IMR-90 (cell line): ENCODE results near the gene RAB3C. TPM values are rescaled to one million over a fixed set of nuclear protein-coding genes. Genes with fewer than 3 reads are reported as not detected.

ENCODE experiments used
- ATAC-seq: fragments of 200-7000 bp; cut with Tn5 transposase; 2 replicates; pipeline ENCODE4 v1.9.1; 2020; ENCODE audit warnings: low read depth, mild to moderate bottlenecking, moderate library complexity
- BruUV-seq: library from RNA; stranded (reverse); fragments of 400-500 nt; replicated peaks from 2 replicates; lab custom pipeline; 2021; lab: Mats Ljungman, UMichigan
- CTCF ChIA-PET: fragments of 300-600 bp; formaldehyde crosslinking; extraction: SDS; loops from one replicate; lab custom pipeline; 2021; ENCODE audit warnings: antibody characterized with exemption; lab: Yijun Ruan, JAX
- POLR2A ChIA-PET: fragments of 300-600 bp; sonication (Branson Sonifier 250); formaldehyde crosslinking; loops from one replicate; lab custom pipeline; 2022; ENCODE audit warnings: antibody characterized with exemption; ENCODE audit not compliant: unreplicated experiment; lab: Charles Lee
- DNase-seq: peaks from one replicate; pipeline ENCODE4 v3.0.0; 2013
- H2AFZ ChIP-seq: replicated peaks from 2 replicates; pipeline ENCODE3; 2013; ENCODE audit warnings: low read length, mild to moderate bottlenecking; ENCODE audit not compliant: poor library complexity
- H2AK5ac ChIP-seq: 2 replicates; pipeline ENCODE4 v1.6.1; 2013; ENCODE audit warnings: low read depth, low read length, inconsistent platforms
- H2AK9ac ChIP-seq: replicated peaks from 2 replicates; pipeline ENCODE3; 2013; ENCODE audit warnings: mild to moderate bottlenecking, low read depth, low read length, moderate library complexity; ENCODE audit not compliant: poor library complexity
- H2BK120ac ChIP-seq: 2 replicates; pipeline ENCODE4 v1.6.1; 2013; ENCODE audit warnings: low read depth, low read length, inconsistent platforms
- H2BK15ac ChIP-seq: 3 replicates; pipeline ENCODE4 v1.6.1; 2013; ENCODE audit warnings: low read depth, low read length, inconsistent platforms
- H2BK20ac ChIP-seq: 2 replicates; pipeline ENCODE4 v1.6.1; 2013; ENCODE audit warnings: low read depth, mild to moderate bottlenecking, inconsistent platforms, low read length, moderate library complexity
- H2BK5ac ChIP-seq: 2 replicates; pipeline ENCODE4 v1.6.1; 2013; ENCODE audit warnings: mild to moderate bottlenecking, low read depth, low read length, inconsistent platforms; ENCODE audit not compliant: poor library complexity, severe bottlenecking
- H3K14ac ChIP-seq: replicated peaks from 2 replicates; pipeline ENCODE4 v1.6.1; 2013; ENCODE audit warnings: low read depth, low read length, inconsistent platforms
- H3K18ac ChIP-seq: 2 replicates; pipeline ENCODE4 v1.6.1; 2013; ENCODE audit warnings: low read depth, low read length, control low read depth
- H3K23ac ChIP-seq: 2 replicates; pipeline ENCODE4 v1.6.1; 2013; ENCODE audit warnings: low read depth, low read length, inconsistent platforms
- H3K27ac ChIP-seq: 2 replicates; pipeline ENCODE4 v1.5.1; 2013; ENCODE audit warnings: mild to moderate bottlenecking, control low read depth, low read length; ENCODE audit not compliant: insufficient read depth
- H3K27me3 ChIP-seq: 2 replicates; pipeline ENCODE4 v1.6.1; 2013; ENCODE audit warnings: low read length; ENCODE audit not compliant: control insufficient read depth, insufficient read depth
- H3K36me3 ChIP-seq: 2 replicates; pipeline ENCODE4 v1.6.1; 2013; ENCODE audit warnings: low read length, mixed read lengths; ENCODE audit not compliant: control insufficient read depth, insufficient read depth
- H3K4ac ChIP-seq: 2 replicates; pipeline ENCODE4 v1.6.1; 2013; ENCODE audit warnings: low read depth, low read length, inconsistent platforms
- H3K4me1 ChIP-seq: 2 replicates; pipeline ENCODE4 v1.6.1; 2013; ENCODE audit warnings: low read length, mixed read lengths; ENCODE audit not compliant: control insufficient read depth, insufficient read depth
- H3K4me2 ChIP-seq: 2 replicates; pipeline ENCODE4 v1.6.1; 2013; ENCODE audit warnings: low read depth, mild to moderate bottlenecking, control low read depth, low read length, moderate library complexity
- H3K4me3 ChIP-seq: 2 replicates; pipeline ENCODE4 v1.5.1; 2013; ENCODE audit warnings: low read depth, mild to moderate bottlenecking, control low read depth, low read length, moderate library complexity; ENCODE audit not compliant: insufficient read depth
- H3K56ac ChIP-seq: 2 replicates; pipeline ENCODE4 v1.6.1; 2013; ENCODE audit warnings: low read length, inconsistent platforms; ENCODE audit not compliant: insufficient read depth; ENCODE audit errors: extremely low read depth
- H3K79me1 ChIP-seq, 2 experiments: 2 replicates each; pipeline ENCODE4 v1.6.1; 2013; ENCODE audit warnings: low read length in 2 of 2, inconsistent platforms in 1 of 2, low read depth in 1 of 2
- H3K9ac ChIP-seq: 2 replicates; pipeline ENCODE4 v1.6.1; 2013; ENCODE audit warnings: low read depth, low read length, control low read depth
- H3K9me1 ChIP-seq: 2 replicates; pipeline ENCODE4 v1.6.1; 2013; ENCODE audit warnings: low read length, inconsistent platforms; ENCODE audit not compliant: insufficient read depth
- H3K9me3 ChIP-seq: 2 replicates; pipeline ENCODE4 v1.6.1; 2013; ENCODE audit warnings: low read length; ENCODE audit not compliant: control insufficient read depth, insufficient read depth
- H4K20me1 ChIP-seq: 2 replicates; pipeline ENCODE4 v1.6.1; 2013; ENCODE audit warnings: low read length, inconsistent platforms; ENCODE audit not compliant: insufficient read depth
- H4K5ac ChIP-seq: 2 replicates; pipeline ENCODE4 v1.6.1; 2013; ENCODE audit warnings: mild to moderate bottlenecking, low read depth, low read length, control low read depth
- H4K8ac ChIP-seq, 2 experiments: 2 replicates each; pipeline ENCODE4 v1.6.1; 2013; ENCODE audit warnings: low read depth in 2 of 2, low read length in 2 of 2, control low read depth in 1 of 2, inconsistent platforms in 1 of 2
- H4K91ac ChIP-seq: 2 replicates; pipeline ENCODE4 v1.6.1; 2013; ENCODE audit warnings: low read depth, low read length, inconsistent platforms; ENCODE audit not compliant: insufficient read depth
- CEBPB ChIP-seq: IDR thresholded peaks from 2 replicates; pipeline ENCODE4 v1.6.1; 2012; ENCODE audit warnings: low read depth, low read length, improper control_type of control experiment
- CHD1 ChIP-seq: IDR thresholded peaks from 2 replicates; pipeline ENCODE4 v1.6.1; 2012; ENCODE audit warnings: low read depth, low read length, improper control_type of control experiment
- MAFK ChIP-seq: IDR thresholded peaks from 2 replicates; pipeline ENCODE4 v1.6.1; 2012; ENCODE audit warnings: low read depth, low read length, improper control_type of control experiment
- MAZ ChIP-seq: IDR thresholded peaks from 2 replicates; pipeline ENCODE4 v1.6.1; 2012; ENCODE audit warnings: low read depth, mild to moderate bottlenecking, low read length, improper control_type of control experiment, moderate library complexity, borderline replicate concordance
- NFE2L2 ChIP-seq: fragments of 150-350 bp; IDR thresholded peaks from 2 replicates; pipeline ENCODE4 v1.6.1; 2016; ENCODE audit warnings: low read depth, mild to moderate bottlenecking, low read length
- RFX5 ChIP-seq: IDR thresholded peaks from 2 replicates; pipeline ENCODE4 v1.8.0; 2012; ENCODE audit warnings: low read depth, mild to moderate bottlenecking, low read length, moderate library complexity
- WGBS, 2 experiments: methylation state at CpG; one replicate each; pipeline versions ENCODE4 v1.1.5 to v1.1.7; 2013; ENCODE audit warnings: missing lambda C conversion rate in 2 of 2; ENCODE audit not compliant: insufficient read length in 1 of 2; ENCODE audit errors: extremely low coverage in 2 of 2; 5-methylcytosine and 5-hydroxymethylcytosine counted together
- dilution Hi-C: fragments of 300-500 bp; cut with HindIII; formaldehyde crosslinking; loops from one replicate; pipeline ENCODE4 v1.14.3; 2018; ENCODE audit warnings: low sequenced_read_pairs; ENCODE audit not compliant: unreplicated experiment
- in situ Hi-C: fragments of 300-500 bp; cut with MboI; formaldehyde crosslinking; loops from 3 replicates; pipeline ENCODE4 v1.14.3; 2019; ENCODE audit warnings: low sequenced_read_pairs, inconsistent platforms, mixed read lengths
- intact Hi-C: fragments of 100-400 bp; cut with micrococcal nuclease; formaldehyde crosslinking; loops from 2 replicates; pipeline ENCODE4 v1.10.0; 2022
- polyA plus RNA-seq, 3 experiments: library from polyadenylated mRNA; depleted of rRNA; stranded (reverse); fragments of >200 nt; gene quantifications; 2 replicates each; pipeline ENCODE4 v1.2.3, GENCODE V29; 2012; ENCODE audit warnings: low replicate concordance in 1 of 3
- total RNA-seq: library from RNA; depleted of rRNA; stranded (reverse); fragments of >200 nt; gene quantifications from 2 replicates; pipeline ENCODE4 v1.2.3, GENCODE V29; 2012

Gene RAB3C
- total and polyA plus RNA-seq, 2 of the 4 experiments (the other 2 are of a cell fraction) = not detected

GRCh38 chr5:58872670-58873273 lies 289.9 kb downstream of the RAB3C start:
- Histone ChIP-seq H3K23ac (no peak overlapping the region), H3K4me1 (no peaks in the 10 kb centered on the region), H3K9ac (no peak overlapping the region), H4K5ac (no peak overlapping the region), H2BK20ac (no peak overlapping the region), H2BK15ac (no peak overlapping the region), H3K4ac (no peak overlapping the region), H4K91ac (no peak overlapping the region), H3K36me3 (no peaks in the 10 kb centered on the region), H3K27me3 (peaks cover 4% of the 10 kb centered on the region; the same call in 1 of the 2 replicates), H2BK120ac (no peak overlapping the region), H3K4me2 (no peak overlapping the region), H3K4me3 (no peak overlapping the region), H3K18ac (no peak overlapping the region), H3K9me3 (no peaks in the 10 kb centered on the region), H3K14ac (no peak overlapping the region), H3K79me1 (no peaks in the 10 kb centered on the region), H4K8ac (no peak overlapping the region), H2BK5ac (no peak overlapping the region), H4K20me1 (no peaks in the 10 kb centered on the region), H3K56ac (no peak overlapping the region), H2AK5ac (no peak overlapping the region), H2AK9ac (no peak overlapping the region), H2AFZ (no peak overlapping the region), H3K9me1 (no peaks in the 10 kb centered on the region), H3K27ac (no peak overlapping the region)
- no peak for ATAC-seq
- CTCF ChIA-PET = interaction anchor here (0.7 kb wide), 1 partner anchor 7 kb away, joined by 3 read pairs; no protein-coding TSS in a partner anchor
- dilution Hi-C loops (no loop called here), intact Hi-C loops (no loop called here), in situ Hi-C loops (no loop called here)
- BruUV-seq = no TSS peak
- 60% methylated on average over 1 of the region's 5 CpGs; no CpG with 5 or more reads in 1 of the 2 experiments for WGBS, 2 experiments
- POLR2A ChIA-PET = no interaction called here
- TF ChIP-seq CHD1 = no peak
- TF ChIP-seq MAZ = no peak
- no peak for TF ChIP-seq NFE2L2
- no peak for TF ChIP-seq CEBPB
- no peak for TF ChIP-seq MAFK
- no peak for TF ChIP-seq RFX5
- DNase-seq = no peak
